DLD1 (cell line): Measurements from ENCODE around the gene LHFPL6.

Source experiments
- in situ Hi-C: cut with HindIII; loops from 2 replicates; pipeline ENCODE4 v1.10.0; 2017; ENCODE audit warnings: low sequenced_read_pairs

The LHFPL6 gene

DNA sequence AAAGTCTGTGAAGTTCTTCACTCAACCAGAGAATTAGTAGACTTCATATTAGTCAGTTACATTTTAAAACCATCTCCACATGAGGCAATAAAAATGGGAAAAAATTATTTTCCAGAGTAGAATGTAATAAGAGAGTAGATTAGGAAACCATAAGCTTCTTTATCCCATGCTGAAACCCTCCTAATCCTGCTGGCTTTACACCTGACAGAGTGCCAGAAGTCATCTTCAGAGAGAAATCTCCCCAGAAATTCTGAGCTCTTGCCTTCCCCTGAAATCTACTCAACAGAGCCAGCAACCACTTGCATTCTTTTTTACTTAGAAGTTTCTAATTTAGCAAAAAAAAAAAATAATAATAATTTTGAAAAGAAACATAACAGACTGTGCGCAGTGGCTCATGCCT, 284.8 kb downstream of the LHFPL6 start:
- in situ Hi-C loops: no loop called here

DNA sequence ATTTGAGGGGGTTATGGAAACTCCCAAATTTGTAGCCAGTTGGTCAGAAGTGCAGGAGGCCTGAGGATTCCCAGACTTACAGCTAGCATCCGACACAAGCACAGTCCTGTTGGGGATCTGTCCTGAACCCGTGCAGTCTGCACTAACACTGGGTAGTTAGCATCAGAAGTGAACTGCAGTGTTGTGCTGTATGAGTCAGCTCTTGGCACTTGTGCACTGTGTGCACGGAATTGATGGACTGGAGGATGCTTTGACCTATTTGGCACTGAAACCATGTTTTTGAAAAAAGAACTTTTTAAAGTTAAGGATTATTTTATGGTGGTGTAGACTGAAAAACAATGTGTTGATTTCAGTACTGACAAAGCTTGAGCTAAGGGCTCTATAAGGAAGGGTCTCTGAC, 285.7 kb downstream of the LHFPL6 start:
- in situ Hi-C loops: no loop called here

DNA sequence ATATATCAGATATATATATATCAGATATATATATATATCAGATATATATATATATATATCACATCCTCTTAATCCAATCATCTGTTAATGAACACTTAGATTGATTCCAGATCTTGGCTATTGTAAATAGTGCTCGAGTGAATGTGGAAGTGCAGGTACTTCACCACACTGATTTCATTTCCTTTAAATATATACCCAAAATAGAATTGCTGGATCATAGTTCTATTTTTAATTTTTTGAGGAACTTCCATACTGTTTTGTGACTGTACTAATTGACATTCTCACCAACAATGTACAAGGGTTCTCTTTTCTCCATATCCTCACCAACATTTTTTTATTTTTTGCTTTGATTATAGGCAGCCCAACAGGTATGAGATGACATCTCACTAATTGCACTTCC, 287.2 kb downstream of the LHFPL6 start:
- in situ Hi-C loops: no loop called here

DNA sequence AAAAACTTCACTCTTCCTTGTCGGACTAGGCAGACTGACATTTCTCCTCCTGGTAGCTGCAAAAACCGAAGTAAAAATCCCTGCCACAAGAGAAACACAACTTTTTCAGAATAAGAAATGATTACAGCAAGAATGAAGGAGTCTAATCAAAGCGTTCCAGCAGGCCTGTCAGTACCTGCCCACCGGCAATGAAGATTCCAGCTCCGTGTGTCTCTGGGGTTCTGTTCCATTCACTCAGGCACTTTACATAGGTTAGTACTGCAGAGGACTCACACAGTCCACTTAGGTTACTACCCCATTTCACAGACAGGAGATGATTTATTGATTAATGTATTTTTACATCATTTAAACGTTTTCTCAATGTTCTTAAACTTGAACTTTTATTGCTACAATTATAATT, 289.3 kb downstream of the LHFPL6 start:
- in situ Hi-C loops: no loop called here

DNA sequence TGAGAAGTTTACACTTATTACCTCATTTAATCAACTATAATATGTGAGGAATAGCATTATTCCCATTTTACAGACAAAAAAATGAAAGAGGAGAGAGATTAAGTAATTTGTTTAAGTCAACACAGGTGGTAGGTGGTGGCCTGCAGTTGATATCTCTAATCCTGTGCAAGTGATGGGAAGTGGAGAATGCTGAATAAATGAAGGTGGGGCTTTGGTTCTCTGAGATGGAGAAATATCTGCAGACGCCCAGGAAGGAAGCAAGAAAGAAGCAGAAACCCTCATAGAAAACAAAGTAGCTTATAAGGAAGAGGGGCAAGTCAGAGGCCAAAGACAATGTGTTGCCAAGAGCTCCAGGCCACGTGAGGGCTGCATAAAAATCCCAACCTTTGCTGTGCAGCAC, 290.4 kb downstream of the LHFPL6 start:
- in situ Hi-C loops: no loop called here

DNA sequence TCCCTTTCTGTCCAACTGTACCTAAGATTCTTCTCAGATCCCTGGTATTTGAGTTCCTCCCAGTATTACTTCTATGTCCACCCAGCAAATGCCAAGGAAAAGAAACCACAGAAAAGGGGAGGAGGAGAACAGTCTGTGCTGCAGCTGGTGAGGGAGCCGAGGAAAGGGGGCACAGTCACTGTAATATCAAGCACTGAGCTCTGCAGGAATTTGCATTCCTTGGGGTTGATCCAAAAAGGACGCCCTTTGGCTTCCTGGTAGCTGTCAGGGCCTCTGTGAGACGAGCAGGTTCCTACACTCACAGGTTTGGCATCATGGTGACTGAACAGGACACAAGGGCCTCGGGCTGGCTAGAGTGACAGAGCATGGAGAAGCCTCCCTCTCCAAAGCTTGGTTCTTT, 291.4 kb downstream of the LHFPL6 start:
- in situ Hi-C loops: no loop called here

DNA sequence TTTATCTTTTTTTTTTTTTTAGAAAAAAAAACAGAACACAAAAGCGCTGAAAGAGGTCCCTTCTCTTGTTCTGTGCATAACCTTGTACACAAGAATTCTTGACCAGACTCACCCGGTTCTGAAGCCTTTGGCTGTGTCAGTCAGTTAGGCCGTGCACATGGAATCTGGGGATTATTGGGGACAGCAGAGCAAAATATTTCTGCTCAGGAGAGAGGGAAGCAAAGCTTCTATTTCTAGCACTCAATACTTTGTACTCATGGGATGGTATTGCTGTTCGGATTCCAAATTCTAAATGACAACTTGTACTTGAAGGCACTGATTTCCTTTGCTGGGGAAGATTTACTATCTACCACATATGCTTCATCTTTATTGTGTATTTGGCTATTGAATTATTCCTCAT, 292.0 kb downstream of the LHFPL6 start:
- in situ Hi-C loops: no loop called here

DNA sequence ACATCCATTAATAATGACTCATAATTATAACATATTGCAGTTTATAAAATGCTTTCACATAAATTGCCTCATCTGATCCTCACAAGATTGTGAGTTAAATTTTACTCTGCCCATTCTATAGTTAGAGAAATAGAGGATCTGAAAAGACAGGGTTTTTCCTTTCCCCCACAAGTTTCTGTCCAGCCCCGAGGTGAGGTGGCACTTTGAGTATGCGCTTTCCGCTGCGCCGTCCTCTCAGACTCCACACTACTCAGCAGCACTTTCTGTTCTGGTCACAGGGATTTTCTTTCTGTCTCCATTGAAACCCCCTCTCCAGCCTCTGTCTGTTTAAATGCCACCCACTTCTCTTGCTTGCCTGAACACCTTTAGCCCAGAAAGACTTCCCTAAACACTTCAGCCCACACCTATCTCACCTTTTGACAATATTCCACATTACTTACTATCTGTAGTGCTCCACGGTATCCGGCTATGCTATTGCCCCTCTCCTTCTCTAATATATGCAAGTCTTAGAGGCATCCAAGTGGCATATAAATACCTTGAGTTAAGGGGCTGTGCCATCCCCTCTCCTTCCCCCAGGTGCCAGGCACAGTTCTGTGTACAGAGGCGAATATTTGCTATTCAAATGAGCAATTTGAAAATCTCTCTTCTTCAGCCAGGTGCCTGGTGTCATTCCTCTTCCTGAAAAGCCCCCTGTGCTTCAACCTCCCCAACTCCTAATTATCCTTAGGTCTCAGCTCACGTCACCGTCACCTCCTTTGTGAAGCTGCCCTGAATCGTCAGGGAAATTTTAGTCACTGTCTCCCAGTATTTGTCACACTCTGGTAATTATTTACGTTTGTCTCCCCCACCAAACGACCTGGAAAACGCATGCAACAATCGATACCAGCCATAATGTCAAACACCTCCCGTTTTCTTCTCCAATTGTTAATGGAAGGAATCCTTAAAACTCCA, 296.1 kb downstream of the LHFPL6 start:
- in situ Hi-C loops: no loop called here

DNA sequence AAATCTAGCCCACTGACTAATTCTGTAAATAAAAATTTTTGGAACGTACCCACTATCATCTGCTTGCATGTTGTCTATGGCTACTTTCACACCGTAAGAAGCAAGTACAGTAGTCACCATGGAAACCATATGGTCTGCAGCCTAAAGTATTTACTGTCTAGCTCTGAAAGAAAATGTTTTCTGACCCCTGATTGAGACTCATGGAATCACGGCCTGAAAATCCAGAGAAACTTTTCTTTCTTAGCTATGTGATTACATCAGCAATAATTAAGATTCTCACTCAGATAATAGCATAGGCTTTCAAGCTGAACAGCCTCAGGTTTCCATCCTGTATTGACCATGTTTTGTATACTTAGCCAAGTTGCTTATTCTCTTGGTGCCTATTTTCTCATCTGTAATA, 300.2 kb downstream of the LHFPL6 start:
- in situ Hi-C loops: no loop called here

DNA sequence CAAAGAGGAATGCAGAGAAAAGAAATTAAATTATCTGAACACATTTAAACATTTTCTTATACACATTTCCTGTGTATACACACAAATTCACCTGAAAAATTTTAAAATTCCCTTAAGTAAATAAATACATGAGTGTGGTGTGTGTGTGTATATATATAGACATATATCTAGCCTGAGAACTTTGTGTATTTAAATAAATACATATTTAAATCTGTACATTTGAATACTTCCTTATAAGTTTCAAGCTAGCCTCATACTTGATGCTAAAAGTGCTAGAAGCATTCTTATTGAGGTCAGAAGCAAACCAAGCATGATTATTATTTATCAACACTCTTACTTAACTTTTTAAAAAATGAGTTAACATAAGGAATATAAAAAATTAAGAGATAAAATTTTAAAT, 304.0 kb downstream of the LHFPL6 start:
- in situ Hi-C loops: no loop called here

DNA sequence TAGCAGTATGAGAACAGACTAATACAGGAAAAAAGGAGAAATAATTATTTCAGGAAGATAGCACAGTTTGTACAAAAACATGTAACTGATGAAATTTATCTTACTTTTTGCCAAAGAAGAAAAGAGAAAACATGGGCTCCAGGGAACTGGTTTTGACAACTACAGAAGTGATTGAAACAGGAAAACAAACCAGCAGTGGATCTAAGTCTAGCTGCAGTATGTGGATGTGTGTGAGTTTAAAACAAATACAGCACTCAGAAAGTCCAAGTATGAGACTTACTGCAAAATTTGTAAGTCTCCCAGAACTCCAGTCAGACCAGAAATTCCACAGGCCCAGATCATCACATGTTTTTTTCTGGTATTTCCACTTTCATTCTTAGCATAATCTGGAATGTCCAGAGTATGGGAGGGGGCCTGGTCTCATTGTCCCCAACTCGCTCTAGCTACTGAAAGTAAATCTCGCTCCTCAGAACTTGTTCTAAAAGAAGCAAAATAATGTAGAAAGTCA, 305.3 kb downstream of the LHFPL6 start:
- in situ Hi-C loops: no loop called here

DNA sequence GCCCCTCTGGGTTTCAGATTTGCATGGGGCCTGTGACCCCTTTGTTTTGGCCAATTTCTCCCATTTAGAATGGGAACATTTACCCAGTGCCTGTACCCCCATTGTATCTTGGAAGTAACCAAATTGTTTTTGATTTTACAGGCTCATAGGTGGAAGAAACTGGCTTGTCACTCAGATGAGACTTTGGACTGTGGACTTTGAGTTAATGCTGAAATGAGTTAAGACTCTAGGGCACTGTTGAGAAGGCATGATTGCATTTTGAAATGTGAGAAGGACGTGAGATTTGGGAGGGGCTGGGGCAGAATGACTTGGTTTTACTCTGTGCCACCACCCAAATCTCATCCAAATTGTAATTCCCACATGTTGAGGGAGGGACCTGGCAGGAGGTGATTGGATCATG, 306.0 kb downstream of the LHFPL6 start:
- in situ Hi-C loops: no loop called here

DNA sequence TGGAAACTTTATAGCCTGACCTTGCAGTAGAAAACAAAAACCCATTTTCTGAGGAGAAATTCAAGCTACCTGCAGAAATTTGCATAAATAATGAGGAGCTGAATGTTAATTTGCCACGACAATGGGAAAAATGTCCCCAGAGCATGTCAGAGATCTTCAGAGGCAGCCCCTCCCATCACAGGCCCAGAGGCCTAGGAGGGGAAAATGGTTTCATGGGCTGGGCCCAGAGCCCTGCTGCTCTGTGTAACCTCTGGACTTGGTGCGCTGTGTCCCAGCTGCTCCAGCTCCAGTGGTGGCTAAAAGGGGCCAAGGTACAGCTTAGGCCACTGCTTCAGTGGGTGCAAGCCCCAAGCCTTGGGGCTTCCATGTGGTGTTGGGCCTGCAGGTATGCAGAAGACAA, 306.8 kb downstream of the LHFPL6 start:
- in situ Hi-C loops: no loop called here
